ENCODE measurements around the gene CCR3.

CCR3 gene

DNA sequence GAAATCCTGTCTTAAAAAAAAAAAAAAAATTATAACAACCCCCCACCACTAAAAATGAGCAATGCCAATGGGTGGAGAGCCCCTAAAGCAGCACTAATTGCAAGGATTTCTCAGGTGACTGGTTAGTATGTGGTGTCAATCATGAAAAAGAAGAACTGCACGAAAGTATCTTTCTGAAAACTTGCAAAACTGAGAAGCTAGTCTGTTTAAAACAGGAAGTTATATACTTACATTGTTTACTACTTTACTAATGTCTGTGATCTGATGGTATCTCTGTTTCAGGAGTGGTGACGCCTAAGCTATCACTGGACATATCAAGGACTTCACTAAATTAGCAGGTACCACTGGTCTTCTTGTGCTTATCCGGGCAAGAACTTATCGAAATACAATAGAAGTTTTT, at the start of gene CCR3:
CCR3 (plus strand) TSS at position 341 of the 400 bp plus-strand sequence. CDS start 22,699 bp downstream, outside the sequence.
- no peak for DNase-seq (ENCODE audit: low read depth)
- H3K4me3 ChIP-seq (replicated peaks; ENCODE audit: low read depth, low read length), result no peak within 1 kb of the TSS
- TF ChIP-seq, protein P1, sequence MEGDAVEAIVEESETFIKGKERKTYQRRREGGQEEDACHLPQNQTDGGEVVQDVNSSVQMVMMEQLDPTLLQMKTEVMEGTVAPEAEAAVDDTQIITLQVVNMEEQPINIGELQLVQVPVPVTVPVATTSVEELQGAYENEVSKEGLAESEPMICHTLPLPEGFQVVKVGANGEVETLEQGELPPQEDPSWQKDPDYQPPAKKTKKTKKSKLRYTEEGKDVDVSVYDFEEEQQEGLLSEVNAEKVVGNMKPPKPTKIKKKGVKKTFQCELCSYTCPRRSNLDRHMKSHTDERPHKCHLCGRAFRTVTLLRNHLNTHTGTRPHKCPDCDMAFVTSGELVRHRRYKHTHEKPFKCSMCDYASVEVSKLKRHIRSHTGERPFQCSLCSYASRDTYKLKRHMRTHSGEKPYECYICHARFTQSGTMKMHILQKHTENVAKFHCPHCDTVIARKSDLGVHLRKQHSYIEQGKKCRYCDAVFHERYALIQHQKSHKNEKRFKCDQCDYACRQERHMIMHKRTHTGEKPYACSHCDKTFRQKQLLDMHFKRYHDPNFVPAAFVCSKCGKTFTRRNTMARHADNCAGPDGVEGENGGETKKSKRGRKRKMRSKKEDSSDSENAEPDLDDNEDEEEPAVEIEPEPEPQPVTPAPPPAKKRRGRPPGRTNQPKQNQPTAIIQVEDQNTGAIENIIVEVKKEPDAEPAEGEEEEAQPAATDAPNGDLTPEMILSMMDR (IDR thresholded peaks at IDR 0.05; ENCODE audit: low read length, missing control alignments), result no peak

DNA sequence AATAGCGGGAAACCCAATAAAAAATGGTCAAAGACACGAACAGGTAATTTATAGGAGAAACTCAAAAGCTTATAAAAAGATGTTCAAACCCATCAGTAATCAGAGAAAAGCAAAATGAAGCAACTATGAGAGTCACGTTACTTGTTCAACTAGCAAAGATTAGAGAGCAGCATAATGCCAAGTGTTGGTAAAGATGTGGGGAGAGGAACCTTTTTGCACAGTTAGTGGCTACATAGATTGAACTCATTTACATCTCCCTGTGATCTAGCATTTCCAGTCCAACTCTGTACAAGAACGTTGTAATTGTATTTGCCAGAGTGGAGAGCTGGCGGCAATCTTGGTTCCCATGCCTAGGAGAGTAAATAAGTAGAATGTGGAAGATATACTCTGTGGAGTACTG, 49.3 kb upstream of the CCR3 start:
- no peak for DNase-seq (ENCODE audit: low read depth)
- no peak overlapping the region for H3K4me3 ChIP-seq (replicated peaks; ENCODE audit: low read depth, low read length)

GRCh38 chr3:46193436-46193835, 48.8 kb upstream of the CCR3 start:
- TF ChIP-seq, protein P1 (IDR thresholded peaks at IDR 0.05; ENCODE audit: low read length, missing control alignments), result no peak
- H3K4me3 ChIP-seq (replicated peaks; ENCODE audit: low read depth, low read length), result no peak overlapping the region
- peak; percentile 24 for DNase-seq (ENCODE audit: low read depth)

More for the DNA sequence above, 49.3 kb upstream of the CCR3 start:
- TF ChIP-seq, protein P1 (IDR thresholded peaks at IDR 0.05; ENCODE audit: low read length, missing control alignments), result no peak

- DNase-seq (ENCODE audit: low read depth), result no peak
- TF ChIP-seq, protein P1 (IDR thresholded peaks at IDR 0.05; ENCODE audit: low read length, missing control alignments), result no peak
- no peak overlapping the region for H3K4me3 ChIP-seq (replicated peaks; ENCODE audit: low read depth, low read length)
Measured at GRCh38 chr3:46194868-46195553, 47.2 kb upstream of the CCR3 start.

- H3K4me3 ChIP-seq (replicated peaks; ENCODE audit: low read depth, low read length), result no peak overlapping the region
- TF ChIP-seq, protein P1 (IDR thresholded peaks at IDR 0.05; ENCODE audit: low read length, missing control alignments), result no peak
- no peak for DNase-seq (ENCODE audit: low read depth)
Measured at GRCh38 chr3:46196261-46196957, 45.9 kb upstream of the CCR3 start.

GRCh38 chr3:46200211-46200610, 42.0 kb upstream of the CCR3 start:
- DNase-seq (ENCODE audit: low read depth), result no peak
- H3K4me3 ChIP-seq (replicated peaks; ENCODE audit: low read depth, low read length), result no peak overlapping the region
- TF ChIP-seq, protein P1 (IDR thresholded peaks at IDR 0.05; ENCODE audit: low read length, missing control alignments), result no peak

Measured in fibroblast of pulmonary artery (primary cell).